ENCODE data around the gene BEGAIN.

- no peak for TF ChIP-seq CTCF (IDR thresholded peaks at IDR 0.05 in 4 of 5, conservative IDR thresholded peaks at IDR 0.05 in 1 of 5)
- no peak for TF ChIP-seq POLR2A (IDR thresholded peaks at IDR 0.05)
Measured at GRCh38 chr14:100604121-100604501, 16.9 kb upstream of the BEGAIN start.

All from gastrocnemius medialis (tissue), 4 donors.